ENCODE measurements around the gene RAP1A.
"Not testable (repeated sequence)": the region's sequence is repeated elsewhere in the genome, so short reads cannot be mapped to it uniquely, and the experiment has no call there.

Gene RAP1A

GRCh38 chr1:111738436-111739193 lies 119.0 kb downstream of the RAP1A start:
- Histone ChIP-seq H3K9ac (ENCODE audit: low read length) (peak overlapping the region; percentile 74), H3K4me1 (ENCODE audit: control insufficient read depth, insufficient read depth, low read length) (peaks cover 33% of the 10 kb centered on the region), H3K36me3 (ENCODE audit: control insufficient read depth, insufficient read depth, low read length) (peaks cover 2% of the 10 kb centered on the region; the same call in 1 of the 2 replicates), H3K27me3 (ENCODE audit: control insufficient read depth, insufficient read depth, low read length) (peaks cover 31% of the 10 kb centered on the region), H3K9me3 (ENCODE audit: control insufficient read depth, insufficient read depth, low read depth, low read length) (no peaks in the 10 kb centered on the region), H3K27ac (ENCODE audit: low read depth, low read length) (peak overlapping the region; percentile 56; the same call in 1 of the 2 replicates), H3K4me3 (ENCODE audit: low read depth, low read length) (peak overlapping the region; percentile 75)

DNA sequence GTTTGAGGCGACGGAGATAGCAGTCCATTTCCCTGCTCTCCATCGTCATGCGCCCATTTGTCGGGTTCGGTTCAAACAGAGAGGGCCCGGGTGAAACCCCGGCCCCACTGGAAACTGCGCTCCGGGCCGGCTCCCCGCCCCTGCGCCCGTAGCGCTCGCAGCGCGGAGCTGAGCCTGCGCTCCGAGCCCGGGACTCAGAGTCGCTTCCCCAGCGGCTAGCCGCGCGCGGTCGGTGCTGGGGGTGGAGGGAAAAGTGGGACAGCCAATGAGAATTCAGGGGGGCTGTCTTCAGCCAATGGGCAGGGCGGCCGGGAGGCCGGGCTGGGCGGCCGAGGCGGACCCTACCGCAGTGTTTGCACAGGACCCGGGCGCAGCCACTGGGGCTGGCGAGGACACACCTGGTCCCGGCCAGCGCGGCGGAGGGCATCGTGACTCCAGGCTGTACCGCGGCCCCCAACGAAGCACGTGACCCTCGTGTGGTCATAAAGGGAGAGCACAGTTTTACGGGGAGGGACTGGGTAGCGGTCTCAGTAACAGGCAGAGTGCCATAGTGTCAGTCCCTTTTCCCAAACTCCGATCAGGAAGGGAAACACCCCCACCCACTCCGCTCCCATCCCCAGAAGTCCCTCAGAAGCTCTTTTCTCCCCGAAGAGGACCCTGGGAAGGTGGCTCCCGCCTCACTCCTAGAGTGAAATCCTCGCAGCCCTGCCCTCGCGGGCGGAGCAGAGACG lies 119.8 kb downstream of the RAP1A start, which contains the start of gene INKA2:
Gene INKA2, minus strand, starts transcription at position 202 of the 731 bp plus-strand sequence. Its CDS starts 153 bp downstream, at position 49.
- peaks cover 29% of the 10 kb centered on the region for H3K4me1 ChIP-seq (ENCODE audit: control insufficient read depth, insufficient read depth, low read length)
- H3K9me3 ChIP-seq (ENCODE audit: control insufficient read depth, insufficient read depth, low read depth, low read length), result no peaks in the 10 kb centered on the region
- H3K9ac ChIP-seq (ENCODE audit: low read length), result peak within 1 kb of the TSS; percentile 74
- H3K36me3 ChIP-seq (ENCODE audit: control insufficient read depth, insufficient read depth, low read length), result peaks cover 2% of the 10 kb centered on the region; the same call in 1 of the 2 replicates
- peak within 1 kb of the TSS; percentile 75 for H3K4me3 ChIP-seq (ENCODE audit: low read depth, low read length)
- peaks cover 32% of the 10 kb centered on the region for H3K27me3 ChIP-seq (ENCODE audit: control insufficient read depth, insufficient read depth, low read length)
- H3K27ac ChIP-seq (ENCODE audit: low read depth, low read length), result peak within 1 kb of the TSS; percentile 56; the same call in 1 of the 2 replicates

GRCh38 chr1:111739925-111740765 lies 120.6 kb downstream of the RAP1A start:
- peak overlapping the region; percentile 65 for H3K9ac ChIP-seq (ENCODE audit: low read length)
- peaks cover 29% of the 10 kb centered on the region for H3K4me1 ChIP-seq (ENCODE audit: control insufficient read depth, insufficient read depth, low read length)
- peak overlapping the region; percentile 75 for H3K4me3 ChIP-seq (ENCODE audit: low read depth, low read length)
- peaks cover 32% of the 10 kb centered on the region for H3K27me3 ChIP-seq (ENCODE audit: control insufficient read depth, insufficient read depth, low read length)
- peaks cover under 1% of the 10 kb centered on the region; the same call in 1 of the 2 replicates for H3K36me3 ChIP-seq (ENCODE audit: control insufficient read depth, insufficient read depth, low read length)
- H3K27ac ChIP-seq (ENCODE audit: low read depth, low read length), result 0 out of 2 replicates have a peak overlapping the region, but pooled peaks have one; percentile 1
- no peaks in the 10 kb centered on the region for H3K9me3 ChIP-seq (ENCODE audit: control insufficient read depth, insufficient read depth, low read depth, low read length)

DNA sequence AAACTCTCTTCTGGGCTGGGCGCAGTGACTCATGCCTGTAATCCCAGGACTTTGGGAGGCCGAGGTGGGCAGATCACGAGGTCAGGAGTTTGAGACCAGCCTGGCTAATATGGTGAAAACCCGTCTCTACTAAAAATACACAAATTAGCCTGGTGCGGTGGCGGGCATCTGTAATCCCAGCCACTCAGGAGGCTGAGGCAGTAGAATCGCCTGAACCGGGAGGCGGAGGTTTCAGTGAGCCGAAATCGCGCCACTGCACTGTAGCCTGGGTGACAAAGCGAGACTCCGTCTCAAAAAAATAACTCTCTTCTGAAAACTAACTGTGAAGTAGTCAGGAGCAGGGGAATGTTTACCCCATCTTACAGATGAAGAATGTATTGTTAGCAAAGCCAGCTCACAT lies 122.7 kb downstream of the RAP1A start:
- H3K27me3 ChIP-seq (ENCODE audit: control insufficient read depth, insufficient read depth, low read length), result peaks cover 29% of the 10 kb centered on the region
- not testable (repeated sequence) for H3K4me3 ChIP-seq (ENCODE audit: low read depth, low read length); H3K9me3 ChIP-seq (ENCODE audit: control insufficient read depth, insufficient read depth, low read depth, low read length); H3K36me3 ChIP-seq (ENCODE audit: control insufficient read depth, insufficient read depth, low read length); H3K4me1 ChIP-seq (ENCODE audit: control insufficient read depth, insufficient read depth, low read length); H3K9ac ChIP-seq (ENCODE audit: low read length); H3K27ac ChIP-seq (ENCODE audit: low read depth, low read length)

- Histone ChIP-seq H3K9ac (ENCODE audit: low read length) (no peak overlapping the region), H3K27ac (ENCODE audit: low read depth, low read length) (no peak overlapping the region), H3K36me3 (ENCODE audit: control insufficient read depth, insufficient read depth, low read length) (no peaks in the 10 kb centered on the region), H3K27me3 (ENCODE audit: control insufficient read depth, insufficient read depth, low read length) (peaks cover 24% of the 10 kb centered on the region), H3K9me3 (ENCODE audit: control insufficient read depth, insufficient read depth, low read depth, low read length) (no peaks in the 10 kb centered on the region), H3K4me1 (ENCODE audit: control insufficient read depth, insufficient read depth, low read length) (peaks cover 2% of the 10 kb centered on the region), H3K4me3 (ENCODE audit: low read depth, low read length) (no peak overlapping the region)
These were observed 123.5 kb downstream of the RAP1A start for GRCh38 chr1:111742938-111743549.

DNA sequence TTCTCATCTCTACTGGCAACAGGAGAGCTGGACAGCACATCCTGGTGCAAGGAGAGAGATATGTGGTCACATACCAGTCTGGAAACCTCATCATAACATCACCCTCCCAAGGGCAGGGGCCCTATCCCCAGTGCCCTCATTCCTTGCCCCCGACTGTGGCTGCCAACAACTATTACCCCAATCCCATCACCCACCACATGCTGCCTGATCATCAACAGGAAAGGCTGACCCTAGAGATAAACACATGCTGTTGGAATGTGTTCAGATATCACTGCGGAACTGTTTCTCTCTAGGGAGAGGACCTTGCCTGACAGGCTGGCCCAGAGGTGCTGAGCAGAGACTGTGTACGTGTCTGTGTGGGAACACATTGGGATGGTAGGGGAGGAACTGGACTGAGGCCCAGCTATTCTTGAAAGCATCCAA lies 124.1 kb downstream of the RAP1A start:
- no peak overlapping the region for H3K27ac ChIP-seq (ENCODE audit: low read depth, low read length)
- no peak overlapping the region for H3K9ac ChIP-seq (ENCODE audit: low read length)
- H3K4me3 ChIP-seq (ENCODE audit: low read depth, low read length), result no peak overlapping the region
- H3K4me1 ChIP-seq (ENCODE audit: control insufficient read depth, insufficient read depth, low read length), result peaks cover 7% of the 10 kb centered on the region
- H3K9me3 ChIP-seq (ENCODE audit: control insufficient read depth, insufficient read depth, low read depth, low read length), result no peaks in the 10 kb centered on the region
- peaks cover 24% of the 10 kb centered on the region for H3K27me3 ChIP-seq (ENCODE audit: control insufficient read depth, insufficient read depth, low read length)
- no peaks in the 10 kb centered on the region for H3K36me3 ChIP-seq (ENCODE audit: control insufficient read depth, insufficient read depth, low read length)

DNA sequence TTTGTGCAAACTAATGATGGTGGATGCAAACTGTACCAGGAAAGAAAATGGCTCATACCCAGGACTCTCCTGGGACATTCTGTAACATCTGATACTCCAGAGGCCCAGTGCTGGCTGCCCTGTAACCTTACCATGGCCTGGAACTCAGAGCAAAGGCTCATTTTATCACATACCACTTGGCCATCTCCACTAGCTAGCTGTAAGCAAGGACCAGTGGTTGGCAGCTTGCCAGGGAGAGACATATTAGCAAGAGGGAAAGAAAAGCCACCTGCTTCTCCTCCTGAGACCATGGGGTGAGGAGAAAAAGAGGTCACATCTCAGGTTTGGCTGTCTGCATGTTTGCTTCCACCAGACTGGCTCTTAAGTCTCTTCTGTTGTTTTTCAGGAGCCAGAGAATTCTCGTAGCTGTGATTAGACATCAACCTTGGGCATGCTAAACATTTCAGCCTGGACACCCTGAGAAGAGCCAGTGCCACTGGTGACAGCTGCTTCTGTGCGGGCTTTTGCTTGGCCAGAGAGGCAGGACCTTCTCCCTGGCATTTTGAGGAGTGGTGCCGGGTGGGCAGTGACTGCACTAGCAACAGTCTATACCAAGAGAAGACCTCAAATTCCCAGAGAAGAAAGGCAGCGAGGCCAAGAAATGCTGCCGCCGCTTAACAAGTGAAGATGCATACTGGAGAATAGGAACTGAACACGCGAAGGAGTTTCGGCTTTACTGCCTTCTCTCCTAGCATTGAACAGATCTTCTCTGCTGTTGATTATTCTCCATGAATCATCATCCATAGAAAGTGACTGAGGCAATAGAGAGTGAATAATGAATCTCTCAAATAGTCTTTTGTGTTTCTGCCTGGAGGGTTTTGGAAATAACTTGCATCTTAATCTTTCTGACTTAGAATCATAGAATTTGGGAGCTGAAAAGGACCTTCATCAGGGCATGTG lies 126.4 kb downstream of the RAP1A start:
- peaks cover 23% of the 10 kb centered on the region for H3K27me3 ChIP-seq (ENCODE audit: control insufficient read depth, insufficient read depth, low read length)
- no peak overlapping the region for H3K27ac ChIP-seq (ENCODE audit: low read depth, low read length)
- H3K9ac ChIP-seq (ENCODE audit: low read length), result no peak overlapping the region
- H3K9me3 ChIP-seq (ENCODE audit: control insufficient read depth, insufficient read depth, low read depth, low read length), result no peaks in the 10 kb centered on the region
- H3K4me3 ChIP-seq (ENCODE audit: low read depth, low read length), result no peak overlapping the region
- H3K4me1 ChIP-seq (ENCODE audit: control insufficient read depth, insufficient read depth, low read length), result peaks cover 17% of the 10 kb centered on the region
- no peaks in the 10 kb centered on the region for H3K36me3 ChIP-seq (ENCODE audit: control insufficient read depth, insufficient read depth, low read length)

DNA sequence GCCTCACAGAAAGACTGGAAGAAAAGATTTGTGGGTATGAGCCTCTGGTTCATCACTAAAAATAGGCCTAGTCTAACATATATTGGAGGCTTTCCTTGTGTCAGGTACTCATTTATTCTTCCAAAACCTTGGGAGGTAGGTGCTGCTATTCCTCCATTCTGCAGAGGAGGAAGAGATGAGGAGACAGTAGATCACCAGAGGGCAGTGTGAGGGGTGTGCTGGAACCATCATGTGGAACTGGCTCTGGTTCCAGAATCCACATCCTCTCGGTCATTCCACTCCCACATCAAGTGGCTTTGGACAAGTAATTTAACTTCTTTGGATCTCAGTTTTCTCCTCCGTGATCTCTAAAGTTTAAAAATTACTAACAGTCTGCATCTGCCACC lies 127.0 kb downstream of the RAP1A start:
- Histone ChIP-seq H3K9ac (ENCODE audit: low read length) (no peak overlapping the region), H3K9me3 (ENCODE audit: control insufficient read depth, insufficient read depth, low read depth, low read length) (no peaks in the 10 kb centered on the region), H3K4me1 (ENCODE audit: control insufficient read depth, insufficient read depth, low read length) (peaks cover 17% of the 10 kb centered on the region), H3K4me3 (ENCODE audit: low read depth, low read length) (no peak overlapping the region), H3K27ac (ENCODE audit: low read depth, low read length) (no peak overlapping the region), H3K27me3 (ENCODE audit: control insufficient read depth, insufficient read depth, low read length) (peaks cover 16% of the 10 kb centered on the region), H3K36me3 (ENCODE audit: control insufficient read depth, insufficient read depth, low read length) (no peaks in the 10 kb centered on the region)

DNA sequence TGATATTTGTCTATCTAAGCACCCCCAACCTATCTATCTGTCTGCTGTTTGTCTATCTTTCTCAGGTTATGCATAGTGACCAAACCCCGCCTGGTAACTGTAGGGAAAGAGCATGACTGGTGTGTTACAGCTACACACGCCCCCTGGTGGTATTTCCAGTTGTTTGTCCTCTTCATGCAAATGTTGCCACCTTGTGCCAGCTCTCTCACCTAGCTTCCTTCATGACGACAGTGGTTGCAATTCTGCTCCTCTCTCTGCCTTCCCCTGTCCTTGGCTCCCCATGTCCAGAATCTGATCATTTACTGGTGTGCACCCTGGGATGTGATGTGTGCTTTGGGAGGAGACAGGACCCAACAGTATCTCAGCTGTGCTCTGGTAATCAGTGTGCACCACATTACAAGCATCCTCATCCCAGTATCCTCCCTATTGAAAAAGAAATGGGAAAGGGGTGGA lies 127.7 kb downstream of the RAP1A start:
- H3K9ac ChIP-seq (ENCODE audit: low read length), result no peak overlapping the region
- peaks cover 17% of the 10 kb centered on the region for H3K4me1 ChIP-seq (ENCODE audit: control insufficient read depth, insufficient read depth, low read length)
- no peaks in the 10 kb centered on the region for H3K36me3 ChIP-seq (ENCODE audit: control insufficient read depth, insufficient read depth, low read length)

More for the DNA sequence above, 127.7 kb downstream of the RAP1A start:
- H3K27ac ChIP-seq (ENCODE audit: low read depth, low read length), result no peak overlapping the region
- H3K4me3 ChIP-seq (ENCODE audit: low read depth, low read length), result no peak overlapping the region
- H3K9me3 ChIP-seq (ENCODE audit: control insufficient read depth, insufficient read depth, low read depth, low read length), result no peaks in the 10 kb centered on the region
- peaks cover 12% of the 10 kb centered on the region for H3K27me3 ChIP-seq (ENCODE audit: control insufficient read depth, insufficient read depth, low read length)
